SU-DHL-6 (cell line): Measurements from ENCODE around the gene CCNYL1.

Experiments used
- EZH2phosphoT487 ChIP-seq: fragments of 200-600 bp; sonication (generic), shearing (Covaris generic); conservative IDR thresholded peaks from 2 replicates; pipeline ENCODE4 v1.6.1; 2018; ENCODE audit warnings: mild to moderate bottlenecking, antibody characterized with exemption, low read length, moderate library complexity, mixed read lengths
- TF ChIP-seq, protein P1 (sequence below): fragments of 200-600 bp; sonication (generic); IDR thresholded peaks from one replicate; pipeline ENCODE4 v1.5.1; 2017; ENCODE audit warnings: antibody characterized with exemption, mild to moderate bottlenecking, low read length, moderate library complexity; ENCODE audit not compliant: insufficient read depth, poor library complexity, severe bottlenecking

GRCh38 chr2:207801259-207801658, 89.8 kb downstream of the CCNYL1 start:
- TF ChIP-seq, protein P1, sequence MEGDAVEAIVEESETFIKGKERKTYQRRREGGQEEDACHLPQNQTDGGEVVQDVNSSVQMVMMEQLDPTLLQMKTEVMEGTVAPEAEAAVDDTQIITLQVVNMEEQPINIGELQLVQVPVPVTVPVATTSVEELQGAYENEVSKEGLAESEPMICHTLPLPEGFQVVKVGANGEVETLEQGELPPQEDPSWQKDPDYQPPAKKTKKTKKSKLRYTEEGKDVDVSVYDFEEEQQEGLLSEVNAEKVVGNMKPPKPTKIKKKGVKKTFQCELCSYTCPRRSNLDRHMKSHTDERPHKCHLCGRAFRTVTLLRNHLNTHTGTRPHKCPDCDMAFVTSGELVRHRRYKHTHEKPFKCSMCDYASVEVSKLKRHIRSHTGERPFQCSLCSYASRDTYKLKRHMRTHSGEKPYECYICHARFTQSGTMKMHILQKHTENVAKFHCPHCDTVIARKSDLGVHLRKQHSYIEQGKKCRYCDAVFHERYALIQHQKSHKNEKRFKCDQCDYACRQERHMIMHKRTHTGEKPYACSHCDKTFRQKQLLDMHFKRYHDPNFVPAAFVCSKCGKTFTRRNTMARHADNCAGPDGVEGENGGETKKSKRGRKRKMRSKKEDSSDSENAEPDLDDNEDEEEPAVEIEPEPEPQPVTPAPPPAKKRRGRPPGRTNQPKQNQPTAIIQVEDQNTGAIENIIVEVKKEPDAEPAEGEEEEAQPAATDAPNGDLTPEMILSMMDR, result no peak
- TF ChIP-seq EZH2phosphoT487, result no peak
